ENCODE results near the gene ZC3H13. TPM values are rescaled to one million over a fixed set of nuclear protein-coding genes. Genes with fewer than 3 reads are reported as not detected.

The ZC3H13 gene
- total and polyA plus RNA-seq, 10 of the 15 experiments (the other 5 are each of a cell fraction or from before 2014, with no cell fraction given) = 10.0 to 55.9 (median 25.4) TPM

DNA sequence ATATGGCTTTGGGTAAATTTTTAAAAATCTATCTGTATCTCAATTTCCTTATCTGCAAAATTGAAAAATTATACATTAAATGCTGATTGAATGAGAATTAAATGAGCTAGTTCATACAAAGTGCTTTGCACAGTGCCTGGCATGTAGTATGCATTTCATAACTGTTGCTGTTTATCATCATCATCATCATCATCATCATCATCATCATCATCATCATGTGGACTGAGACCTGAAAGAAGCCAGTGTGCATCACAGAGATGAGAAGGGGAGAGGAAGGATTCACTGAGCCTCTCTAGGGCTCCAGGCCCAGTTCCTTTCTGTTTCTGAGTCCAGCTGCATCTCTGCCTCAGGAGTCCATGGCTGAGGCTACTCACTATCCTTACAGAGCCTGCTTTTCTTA, 6.9 kb upstream of the ZC3H13 start (continued):
- TF ChIP-seq, protein P1, sequence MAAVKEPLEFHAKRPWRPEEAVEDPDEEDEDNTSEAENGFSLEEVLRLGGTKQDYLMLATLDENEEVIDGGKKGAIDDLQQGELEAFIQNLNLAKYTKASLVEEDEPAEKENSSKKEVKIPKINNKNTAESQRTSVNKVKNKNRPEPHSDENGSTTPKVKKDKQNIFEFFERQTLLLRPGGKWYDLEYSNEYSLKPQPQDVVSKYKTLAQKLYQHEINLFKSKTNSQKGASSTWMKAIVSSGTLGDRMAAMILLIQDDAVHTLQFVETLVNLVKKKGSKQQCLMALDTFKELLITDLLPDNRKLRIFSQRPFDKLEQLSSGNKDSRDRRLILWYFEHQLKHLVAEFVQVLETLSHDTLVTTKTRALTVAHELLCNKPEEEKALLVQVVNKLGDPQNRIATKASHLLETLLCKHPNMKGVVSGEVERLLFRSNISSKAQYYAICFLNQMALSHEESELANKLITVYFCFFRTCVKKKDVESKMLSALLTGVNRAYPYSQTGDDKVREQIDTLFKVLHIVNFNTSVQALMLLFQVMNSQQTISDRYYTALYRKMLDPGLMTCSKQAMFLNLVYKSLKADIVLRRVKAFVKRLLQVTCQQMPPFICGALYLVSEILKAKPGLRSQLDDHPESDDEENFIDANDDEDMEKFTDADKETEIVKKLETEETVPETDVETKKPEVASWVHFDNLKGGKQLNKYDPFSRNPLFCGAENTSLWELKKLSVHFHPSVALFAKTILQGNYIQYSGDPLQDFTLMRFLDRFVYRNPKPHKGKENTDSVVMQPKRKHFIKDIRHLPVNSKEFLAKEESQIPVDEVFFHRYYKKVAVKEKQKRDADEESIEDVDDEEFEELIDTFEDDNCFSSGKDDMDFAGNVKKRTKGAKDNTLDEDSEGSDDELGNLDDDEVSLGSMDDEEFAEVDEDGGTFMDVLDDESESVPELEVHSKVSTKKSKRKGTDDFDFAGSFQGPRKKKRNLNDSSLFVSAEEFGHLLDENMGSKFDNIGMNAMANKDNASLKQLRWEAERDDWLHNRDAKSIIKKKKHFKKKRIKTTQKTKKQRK (IDR thresholded peaks at IDR 0.05; ENCODE audit: low read depth, low read length) = no peak
- TF ChIP-seq LARP7 (IDR thresholded peaks at IDR 0.05) = no peak

DNA sequence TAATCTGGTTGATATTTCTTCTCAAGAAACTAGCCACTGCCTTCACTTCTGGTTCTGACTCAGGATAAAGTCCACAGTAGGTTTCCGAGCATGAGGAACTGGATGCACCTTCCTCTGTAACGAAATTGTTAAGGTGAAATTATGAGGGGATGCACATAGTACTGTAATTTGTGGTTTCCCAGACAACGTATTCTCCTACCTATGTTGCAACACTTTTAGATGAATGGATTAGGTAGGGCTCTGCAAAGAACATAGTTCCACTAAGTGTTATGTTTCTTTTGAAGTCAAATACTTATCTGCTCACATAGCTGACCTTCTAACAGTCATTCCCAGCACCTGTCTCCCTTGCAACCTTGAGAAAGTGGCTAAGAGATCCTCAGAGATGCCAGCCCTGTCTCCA, 5.7 kb upstream of the ZC3H13 start:
- SMC1A ChIA-PET (ENCODE audit: uncharacterized antibody, unreplicated experiment) = interaction anchor here (1.0 to 1.7 kb wide), 2 partner anchors 9 to 25 kb away, joined by 3 to 5 read pairs; no protein-coding TSS in a partner anchor
- POLR2A ChIA-PET = no interaction called here
- CTCF ChIA-PET = interaction anchor here (1.5 to 1.7 kb wide), 2 partner anchors 11 to 12 kb away, joined by 4 read pairs; no protein-coding TSS in a partner anchor
- DNase-seq (ENCODE audit: low read depth, low spot score) (no peak), ATAC-seq (no peak), FAIRE-seq (no peak)
- Histone ChIP-seq H3K79me2 (ENCODE audit: control insufficient read depth, insufficient read depth, low read length) (peaks cover 4% of the 10 kb centered on the region), H3K4me3 (no peak overlapping the region), H3K36me3 (ENCODE audit: control insufficient read depth in 2 of 2, insufficient read depth in 2 of 2, low read length in 1 of 2) (no peaks in the 10 kb centered on the region; a peak in 1 of 4 replicates), H2AFZ (ENCODE audit: control insufficient read depth, low read depth, low read length) (no peak overlapping the region), H3K4me2 (ENCODE audit: control insufficient read depth, insufficient read depth) (no peak overlapping the region), H4K20me1 (ENCODE audit: control insufficient read depth, insufficient read depth) (no peaks in the 10 kb centered on the region), H3K9ac (ENCODE audit: control insufficient read depth, insufficient read depth, low read length) (no peak overlapping the region), H3K27ac (ENCODE audit: control insufficient read depth, insufficient read depth) (no peak overlapping the region), H3K9me3 (replicated peaks; ENCODE audit: control insufficient read depth, insufficient read depth, low read length) (no peaks in the 10 kb centered on the region), H3K27me3 (replicated peaks in 1 of 2; ENCODE audit: control insufficient read depth in 2 of 2, insufficient read depth in 2 of 2, low read length in 1 of 2) (no peaks in the 10 kb centered on the region), H3K4me1 (ENCODE audit: control insufficient read depth, insufficient read depth, low read length) (no peaks in the 10 kb centered on the region)
- intact Hi-C loops (cut with micrococcal nuclease; ENCODE audit: unreplicated experiment) (no loop called here), in situ Hi-C loops (cut with MboI) (no loop called here)
- BruUV-seq (replicated peaks) = no TSS peak
- RAD21 ChIA-PET (ENCODE audit: unreplicated experiment) = interaction anchor here (1.0 kb wide), 1 partner anchor 93 kb away, joined by 3 read pairs; no protein-coding TSS in a partner anchor
- 13% methylated on average over 3 of the region's 3 CpGs for WGBS (ENCODE audit: insufficient coverage, insufficient replicate concordance, low lambda C conversion rate, missing lambda C conversion rate)
- TF ChIP-seq, protein P2, sequence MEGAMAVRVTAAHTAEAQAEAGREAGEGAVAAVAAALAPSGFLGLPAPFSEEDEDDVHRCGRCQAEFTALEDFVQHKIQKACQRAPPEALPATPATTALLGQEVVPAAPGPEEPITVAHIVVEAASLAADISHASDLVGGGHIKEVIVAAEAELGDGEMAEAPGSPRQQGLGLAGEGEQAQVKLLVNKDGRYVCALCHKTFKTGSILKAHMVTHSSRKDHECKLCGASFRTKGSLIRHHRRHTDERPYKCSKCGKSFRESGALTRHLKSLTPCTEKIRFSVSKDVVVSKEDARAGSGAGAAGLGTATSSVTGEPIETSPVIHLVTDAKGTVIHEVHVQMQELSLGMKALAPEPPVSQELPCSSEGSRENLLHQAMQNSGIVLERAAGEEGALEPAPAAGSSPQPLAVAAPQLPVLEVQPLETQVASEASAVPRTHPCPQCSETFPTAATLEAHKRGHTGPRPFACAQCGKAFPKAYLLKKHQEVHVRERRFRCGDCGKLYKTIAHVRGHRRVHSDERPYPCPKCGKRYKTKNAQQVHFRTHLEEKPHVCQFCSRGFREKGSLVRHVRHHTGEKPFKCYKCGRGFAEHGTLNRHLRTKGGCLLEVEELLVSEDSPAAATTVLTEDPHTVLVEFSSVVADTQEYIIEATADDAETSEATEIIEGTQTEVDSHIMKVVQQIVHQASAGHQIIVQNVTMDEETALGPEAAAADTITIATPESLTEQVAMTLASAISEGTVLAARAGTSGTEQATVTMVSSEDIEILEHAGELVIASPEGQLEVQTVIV (IDR thresholded peaks at IDR 0.05; ENCODE audit: borderline replicate concordance, partially characterized antibody) = no peak
- no peak for TF ChIP-seq BRCA1 (IDR thresholded peaks at IDR 0.05; ENCODE audit: low read depth, low read length)
- TF ChIP-seq ZNF622 (IDR thresholded peaks at IDR 0.05) = no peak
- TF ChIP-seq, protein P3, sequence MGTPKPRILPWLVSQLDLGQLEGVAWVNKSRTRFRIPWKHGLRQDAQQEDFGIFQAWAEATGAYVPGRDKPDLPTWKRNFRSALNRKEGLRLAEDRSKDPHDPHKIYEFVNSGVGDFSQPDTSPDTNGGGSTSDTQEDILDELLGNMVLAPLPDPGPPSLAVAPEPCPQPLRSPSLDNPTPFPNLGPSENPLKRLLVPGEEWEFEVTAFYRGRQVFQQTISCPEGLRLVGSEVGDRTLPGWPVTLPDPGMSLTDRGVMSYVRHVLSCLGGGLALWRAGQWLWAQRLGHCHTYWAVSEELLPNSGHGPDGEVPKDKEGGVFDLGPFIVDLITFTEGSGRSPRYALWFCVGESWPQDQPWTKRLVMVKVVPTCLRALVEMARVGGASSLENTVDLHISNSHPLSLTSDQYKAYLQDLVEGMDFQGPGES (IDR thresholded peaks at IDR 0.05) = no peak
- TF ChIP-seq BMI1 (IDR thresholded peaks at IDR 0.05; ENCODE audit: borderline replicate concordance) = no peak
- no peak for TF ChIP-seq NFYA (IDR thresholded peaks at IDR 0.05; ENCODE audit: borderline replicate concordance, low read depth, low read length)
- TF ChIP-seq KLF5 (IDR thresholded peaks at IDR 0.05; ENCODE audit: partially characterized antibody) = no peak
- TF ChIP-seq STAT1 (conservative IDR thresholded peaks at IDR 0.05) = no peak
- TF ChIP-seq, protein P4, sequence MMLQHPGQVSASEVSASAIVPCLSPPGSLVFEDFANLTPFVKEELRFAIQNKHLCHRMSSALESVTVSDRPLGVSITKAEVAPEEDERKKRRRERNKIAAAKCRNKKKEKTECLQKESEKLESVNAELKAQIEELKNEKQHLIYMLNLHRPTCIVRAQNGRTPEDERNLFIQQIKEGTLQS (IDR thresholded peaks at IDR 0.05; ENCODE audit: borderline replicate concordance, extremely low read depth, low read depth, low read length) = no peak
- no peak for TF ChIP-seq YBX1 (IDR thresholded peaks at IDR 0.05)
- no peak for TF ChIP-seq NFXL1 (IDR thresholded peaks at IDR 0.05; ENCODE audit: borderline replicate concordance)
- no peak for TF ChIP-seq JUND (IDR thresholded peaks at IDR 0.05; ENCODE audit: low read depth, low read length)
- TF ChIP-seq MYC (IDR thresholded peaks at IDR 0.05; ENCODE audit: insufficient read depth, insufficient read length, insufficient replicate concordance, low read length, severe bottlenecking) = no peak
- no peak for TF ChIP-seq NFIC (IDR thresholded peaks at IDR 0.05; ENCODE audit: low read depth, low read length)
- TF ChIP-seq ZNF207 (IDR thresholded peaks at IDR 0.05; ENCODE audit: borderline replicate concordance) = no peak
